HepG2 (cell line): ENCODE measurements around the gene SEZ6. TPM values are rescaled to one million over a fixed set of nuclear protein-coding genes. Genes with fewer than 3 reads are reported as not detected.
A peak's percentile ranks its signal among the peaks of the same experiment; 100 is the strongest.

Experiments used
- DPF2 ChIP-seq: sonication (generic); formaldehyde crosslinking; IDR thresholded peaks from 2 replicates; pipeline ENCODE4 v1.4.0; 2020; ENCODE audit warnings: mild to moderate bottlenecking, low read depth, missing genetic modification reagents, borderline replicate concordance
- FIP1L1 ChIP-seq: fragments of 200-400 bp; formaldehyde crosslinking; IDR thresholded peaks from 2 replicates; pipeline ENCODE4 v1.6.1; 2018; ENCODE audit warnings: low read depth, mild to moderate bottlenecking, low read length, moderate library complexity, borderline replicate concordance; ENCODE audit not compliant: insufficient read depth
- HDAC2 ChIP-seq: sonication (generic); formaldehyde crosslinking; IDR thresholded peaks from 2 replicates; pipeline ENCODE4 v1.4.0; 2020; ENCODE audit warnings: missing genetic modification reagents
- MAFG ChIP-seq: sonication (generic); formaldehyde crosslinking; IDR thresholded peaks from 2 replicates; pipeline ENCODE4 v1.5.1; 2020; ENCODE audit warnings: mild to moderate bottlenecking, missing genetic modification reagents
- MEIS1 ChIP-seq: sonication (generic); formaldehyde crosslinking; IDR thresholded peaks from 2 replicates; pipeline ENCODE4 v1.9.0; 2021; ENCODE audit warnings: mild to moderate bottlenecking, missing genetic modification reagents, moderate library complexity, borderline replicate concordance
- MTA1 ChIP-seq: sonication (generic); formaldehyde crosslinking; IDR thresholded peaks from 2 replicates; pipeline ENCODE4 v1.4.0; 2020; ENCODE audit warnings: missing genetic modification reagents, mild to moderate bottlenecking, borderline replicate concordance
- NFRKB ChIP-seq: fragments of 450-650 bp; IDR thresholded peaks from 2 replicates; pipeline ENCODE4 v1.6.1; 2017
- PAX8 ChIP-seq: sonication (generic); formaldehyde crosslinking; IDR thresholded peaks from 2 replicates; pipeline ENCODE4 v1.8.0; 2022; ENCODE audit warnings: mild to moderate bottlenecking, missing genetic modification reagents, borderline replicate concordance
- PHB2 ChIP-seq: fragments of 450-650 bp; IDR thresholded peaks from 2 replicates; pipeline ENCODE4 v1.6.1; 2018; ENCODE audit not compliant: partially characterized antibody
- PPARG ChIP-seq: conservative IDR thresholded peaks from 2 replicates; pipeline ENCODE4 v1.6.1; 2016; ENCODE audit warnings: missing biosample characterization, missing genetic modification reagents
- SALL2 ChIP-seq: sonication (generic); formaldehyde crosslinking; IDR thresholded peaks from 2 replicates; pipeline ENCODE4 v1.8.1; 2023; ENCODE audit warnings: mild to moderate bottlenecking, missing genetic modification reagents, inconsistent platforms
- SMARCC2 ChIP-seq: fragments of 450-650 bp; IDR thresholded peaks from 2 replicates; pipeline ENCODE4 v1.6.1; 2017; ENCODE audit warnings: antibody characterized with exemption, mild to moderate bottlenecking
- TCF7L2 ChIP-seq: IDR thresholded peaks from 2 replicates; pipeline ENCODE4 v1.6.1; 2011; ENCODE audit warnings: mild to moderate bottlenecking, low read depth, low read length, moderate library complexity
- ZNF256 ChIP-seq: sonication (generic); formaldehyde crosslinking; conservative IDR thresholded peaks from 2 replicates; pipeline ENCODE4 v1.4.0; 2020; ENCODE audit warnings: missing genetic modification reagents
- ZNF724P ChIP-seq: sonication (generic); formaldehyde crosslinking; IDR thresholded peaks from 2 replicates; pipeline ENCODE4 v1.8.0; 2022; ENCODE audit warnings: missing genetic modification reagents, borderline replicate concordance
- polyA plus RNA-seq, 8 experiments: library from polyadenylated mRNA; depleted of rRNA in 3 of 8; stranded (reverse) in 7 of 8; unstranded in 1 of 8; fragments of >200 nt; fragmentation: Illumina TruSeq in 4 of 8; extraction: Trizol in 4 of 8; gene quantifications; 2 replicates each; pipeline versions ENCODE4 v1.2.1 to v1.2.3, GENCODE V29; 2011 to 2016; ENCODE audit warnings: low read depth in 4 of 8, missing spikeins in 1 of 8, mixed read lengths in 1 of 8; ENCODE audit not compliant: insufficient read depth in 1 of 8
- total RNA-seq, 5 experiments: library from RNA; depleted of rRNA; stranded (reverse); fragments of >200 nt; fragmentation: Illumina TruSeq; extraction: Trizol; gene quantifications; 2 replicates each; pipeline ENCODE4 v1.2.3, GENCODE V29; 2016; ENCODE audit warnings: low read depth in 1 of 5
- TF ChIP-seq, protein P1 (sequence below): sonication (generic); formaldehyde crosslinking; IDR thresholded peaks from 2 replicates; pipeline ENCODE4 v1.5.1; 2020; ENCODE audit warnings: missing genetic modification reagents, mild to moderate bottlenecking, borderline replicate concordance
- TF ChIP-seq, protein P2 (sequence below): sonication (generic); formaldehyde crosslinking; IDR thresholded peaks from 2 replicates; pipeline ENCODE4 v1.9.0; 2021; ENCODE audit warnings: missing genetic modification reagents, borderline replicate concordance
- TF ChIP-seq, protein P3 (sequence below): sonication (generic); formaldehyde crosslinking; IDR thresholded peaks from one replicate; pipeline ENCODE4 v1.5.1; 2020; ENCODE audit warnings: mild to moderate bottlenecking, missing genetic modification reagents; ENCODE audit errors: not compliant biosample characterization

The SEZ6 gene
- total and polyA plus RNA-seq, 2 of the 13 experiments (the other 11 are each of a cell fraction or from before 2014, with no cell fraction given), result not detected

DNA sequence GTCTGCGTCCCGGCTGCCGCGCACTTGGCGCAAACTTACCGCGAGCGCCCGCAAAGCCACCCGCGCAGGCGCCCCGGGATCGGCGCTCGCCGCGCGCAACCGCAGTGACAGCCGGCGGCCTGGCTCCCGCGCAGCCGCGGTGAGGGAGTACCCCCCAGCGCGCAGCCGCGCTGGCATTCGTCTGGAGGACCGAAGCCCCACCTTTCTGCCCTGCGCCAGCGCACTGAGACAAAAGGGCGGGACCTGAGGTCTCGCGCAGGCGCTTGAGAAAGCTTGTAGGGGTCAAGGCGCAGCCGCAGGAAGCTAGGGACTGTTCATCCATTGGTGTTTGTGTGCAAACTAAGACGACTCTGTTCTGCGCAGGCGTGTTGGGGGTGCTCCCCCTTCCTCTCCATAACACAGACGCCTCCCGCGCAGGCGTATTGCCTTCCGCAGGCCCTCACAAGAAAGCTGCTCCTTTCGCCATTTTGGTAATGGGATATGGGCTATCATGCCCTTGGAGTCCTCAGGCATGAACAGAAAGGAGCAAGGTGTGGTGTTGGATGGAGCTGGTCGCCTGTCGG lies 54.3 kb downstream of the SEZ6 start, which contains the start of gene PHF12 (continued):
- TF ChIP-seq SMARCC2 (no peak), PPARG (CRISPR knock-in tag) (no peak), FIP1L1 (peak; percentile 93; the same call in 1 of the 2 replicates), SALL2 (CRISPR knock-in tag) (0 out of 2 replicates have a peak, but pooled peaks have one; percentile 23), ZNF256 (CRISPR knock-in tag) (no peak), NFRKB (no peak; the same call in 1 of the 2 replicates), MEIS1 (CRISPR knock-in tag) (no peak), MAFG (CRISPR knock-in tag) (no peak), MTA1 (CRISPR knock-in tag) (no peak), PAX8 (CRISPR knock-in tag) (no peak), DPF2 (no peak), PHB2 (no peak), ZNF724P (CRISPR knock-in tag) (no peak), TCF7L2 (no peak), HDAC2 (no peak)
- TF ChIP-seq, protein P1, sequence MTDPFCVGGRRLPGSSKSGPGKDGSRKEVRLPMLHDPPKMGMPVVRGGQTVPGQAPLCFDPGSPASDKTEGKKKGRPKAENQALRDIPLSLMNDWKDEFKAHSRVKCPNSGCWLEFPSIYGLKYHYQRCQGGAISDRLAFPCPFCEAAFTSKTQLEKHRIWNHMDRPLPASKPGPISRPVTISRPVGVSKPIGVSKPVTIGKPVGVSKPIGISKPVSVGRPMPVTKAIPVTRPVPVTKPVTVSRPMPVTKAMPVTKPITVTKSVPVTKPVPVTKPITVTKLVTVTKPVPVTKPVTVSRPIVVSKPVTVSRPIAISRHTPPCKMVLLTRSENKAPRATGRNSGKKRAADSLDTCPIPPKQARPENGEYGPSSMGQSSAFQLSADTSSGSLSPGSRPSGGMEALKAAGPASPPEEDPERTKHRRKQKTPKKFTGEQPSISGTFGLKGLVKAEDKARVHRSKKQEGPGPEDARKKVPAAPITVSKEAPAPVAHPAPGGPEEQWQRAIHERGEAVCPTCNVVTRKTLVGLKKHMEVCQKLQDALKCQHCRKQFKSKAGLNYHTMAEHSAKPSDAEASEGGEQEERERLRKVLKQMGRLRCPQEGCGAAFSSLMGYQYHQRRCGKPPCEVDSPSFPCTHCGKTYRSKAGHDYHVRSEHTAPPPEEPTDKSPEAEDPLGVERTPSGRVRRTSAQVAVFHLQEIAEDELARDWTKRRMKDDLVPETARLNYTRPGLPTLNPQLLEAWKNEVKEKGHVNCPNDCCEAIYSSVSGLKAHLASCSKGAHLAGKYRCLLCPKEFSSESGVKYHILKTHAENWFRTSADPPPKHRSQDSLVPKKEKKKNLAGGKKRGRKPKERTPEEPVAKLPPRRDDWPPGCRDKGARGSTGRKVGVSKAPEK (CRISPR knock-in tag), result no peak
- TF ChIP-seq, protein P2, sequence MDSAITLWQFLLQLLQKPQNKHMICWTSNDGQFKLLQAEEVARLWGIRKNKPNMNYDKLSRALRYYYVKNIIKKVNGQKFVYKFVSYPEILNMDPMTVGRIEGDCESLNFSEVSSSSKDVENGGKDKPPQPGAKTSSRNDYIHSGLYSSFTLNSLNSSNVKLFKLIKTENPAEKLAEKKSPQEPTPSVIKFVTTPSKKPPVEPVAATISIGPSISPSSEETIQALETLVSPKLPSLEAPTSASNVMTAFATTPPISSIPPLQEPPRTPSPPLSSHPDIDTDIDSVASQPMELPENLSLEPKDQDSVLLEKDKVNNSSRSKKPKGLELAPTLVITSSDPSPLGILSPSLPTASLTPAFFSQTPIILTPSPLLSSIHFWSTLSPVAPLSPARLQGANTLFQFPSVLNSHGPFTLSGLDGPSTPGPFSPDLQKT (CRISPR knock-in tag), result no peak
- TF ChIP-seq, protein P3, sequence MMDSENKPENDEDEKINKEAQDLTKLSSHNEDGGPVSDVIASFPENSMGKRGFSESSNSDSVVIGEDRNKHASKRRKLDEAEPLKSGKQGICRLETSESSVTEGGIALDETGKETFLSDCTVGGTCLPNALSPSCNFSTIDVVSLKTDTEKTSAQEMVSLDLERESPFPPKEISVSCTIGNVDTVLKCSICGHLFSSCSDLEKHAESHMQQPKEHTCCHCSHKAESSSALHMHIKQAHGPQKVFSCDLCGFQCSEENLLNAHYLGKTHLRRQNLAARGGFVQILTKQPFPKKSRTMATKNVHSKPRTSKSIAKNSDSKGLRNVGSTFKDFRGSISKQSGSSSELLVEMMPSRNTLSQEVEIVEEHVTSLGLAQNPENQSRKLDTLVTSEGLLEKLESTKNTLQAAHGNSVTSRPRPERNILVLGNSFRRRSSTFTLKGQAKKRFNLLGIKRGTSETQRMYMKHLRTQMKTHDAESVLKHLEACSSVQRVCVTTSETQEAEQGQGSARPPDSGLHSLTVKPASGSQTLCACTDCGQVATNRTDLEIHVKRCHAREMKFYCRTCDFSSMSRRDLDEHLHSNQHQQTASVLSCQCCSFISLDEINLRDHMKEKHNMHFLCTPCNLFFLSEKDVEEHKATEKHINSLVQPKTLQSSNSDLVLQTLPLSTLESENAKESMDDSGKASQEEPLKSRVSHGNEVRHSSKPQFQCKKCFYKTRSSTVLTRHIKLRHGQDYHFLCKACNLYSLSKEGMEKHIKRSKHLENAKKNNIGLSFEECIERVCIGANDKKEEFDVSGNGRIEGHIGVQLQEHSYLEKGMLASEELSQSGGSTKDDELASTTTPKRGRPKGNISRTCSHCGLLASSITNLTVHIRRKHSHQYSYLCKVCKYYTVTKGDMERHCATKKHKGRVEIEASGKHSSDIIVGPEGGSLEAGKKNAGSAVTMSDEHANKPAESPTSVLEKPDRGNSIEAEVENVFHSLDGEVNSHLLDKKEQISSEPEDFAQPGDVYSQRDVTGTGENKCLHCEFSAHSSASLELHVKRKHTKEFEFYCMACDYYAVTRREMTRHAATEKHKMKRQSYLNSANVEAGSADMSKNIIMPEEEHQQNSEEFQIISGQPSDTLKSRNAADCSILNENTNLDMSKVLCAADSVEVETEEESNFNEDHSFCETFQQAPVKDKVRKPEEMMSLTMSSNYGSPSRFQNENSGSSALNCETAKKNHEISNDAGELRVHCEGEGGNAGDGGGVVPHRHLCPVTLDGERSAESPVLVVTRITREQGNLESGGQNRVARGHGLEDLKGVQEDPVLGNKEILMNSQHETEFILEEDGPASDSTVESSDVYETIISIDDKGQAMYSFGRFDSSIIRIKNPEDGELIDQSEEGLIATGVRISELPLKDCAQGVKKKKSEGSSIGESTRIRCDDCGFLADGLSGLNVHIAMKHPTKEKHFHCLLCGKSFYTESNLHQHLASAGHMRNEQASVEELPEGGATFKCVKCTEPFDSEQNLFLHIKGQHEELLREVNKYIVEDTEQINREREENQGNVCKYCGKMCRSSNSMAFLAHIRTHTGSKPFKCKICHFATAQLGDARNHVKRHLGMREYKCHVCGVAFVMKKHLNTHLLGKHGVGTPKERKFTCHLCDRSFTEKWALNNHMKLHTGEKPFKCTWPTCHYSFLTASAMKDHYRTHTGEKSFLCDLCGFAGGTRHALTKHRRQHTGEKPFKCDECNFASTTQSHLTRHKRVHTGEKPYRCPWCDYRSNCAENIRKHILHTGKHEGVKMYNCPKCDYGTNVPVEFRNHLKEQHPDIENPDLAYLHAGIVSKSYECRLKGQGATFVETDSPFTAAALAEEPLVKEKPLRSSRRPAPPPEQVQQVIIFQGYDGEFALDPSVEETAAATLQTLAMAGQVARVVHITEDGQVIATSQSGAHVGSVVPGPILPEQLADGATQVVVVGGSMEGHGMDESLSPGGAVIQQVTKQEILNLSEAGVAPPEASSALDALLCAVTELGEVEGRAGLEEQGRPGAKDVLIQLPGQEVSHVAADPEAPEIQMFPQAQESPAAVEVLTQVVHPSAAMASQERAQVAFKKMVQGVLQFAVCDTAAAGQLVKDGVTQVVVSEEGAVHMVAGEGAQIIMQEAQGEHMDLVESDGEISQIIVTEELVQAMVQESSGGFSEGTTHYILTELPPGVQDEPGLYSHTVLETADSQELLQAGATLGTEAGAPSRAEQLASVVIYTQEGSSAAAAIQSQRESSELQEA (CRISPR knock-in tag), result no peak
